SK-N-SH (cell line): ENCODE results near the gene USP12. TPM values are rescaled to one million over a fixed set of nuclear protein-coding genes. Genes with fewer than 3 reads are reported as not detected.

Experiments used
- CTCF ChIA-PET: fragments of 300-600, 350-600 bp; formaldehyde crosslinking; extraction: SDS; loops from one replicate; lab custom pipeline; 2021; lab: Yijun Ruan, JAX
- POLR2A ChIA-PET: fragments of 350-600 bp; sonication (Branson Sonifier 250); formaldehyde crosslinking; extraction: SDS; loops from one replicate; lab custom pipeline; 2020; ENCODE audit warnings: antibody characterized with exemption, inconsistent platforms; lab: Yijun Ruan, JAX
- DNase-seq: peaks from one replicate; pipeline ENCODE4 v3.0.0; 2012
- H2AFZ ChIP-seq: fragments of 200-600 bp; sonication (generic); 2 replicates; pipeline ENCODE4 v1.8.1; 2016; ENCODE audit warnings: antibody characterized with exemption, mild to moderate bottlenecking, low read depth
- H3F3A ChIP-seq: fragments of 200-600 bp; sonication (generic); replicated peaks from 2 replicates; pipeline ENCODE3; 2016; ENCODE audit warnings: antibody characterized with exemption, mild to moderate bottlenecking; ENCODE audit not compliant: insufficient read depth
- H3K27ac ChIP-seq, 2 experiments: fragments of 200-500 bp in 1 of 2; fragments of 200-600 bp in 1 of 2; sonication (Bioruptor generic) in 1 of 2; sonication (generic), shearing (Covaris generic) in 1 of 2; 2 replicates each; pipeline versions ENCODE4 v1.5.1 to v1.6.1; 2014 to 2016; ENCODE audit warnings: low read depth in 2 of 2, inconsistent platforms in 1 of 2, low read length in 1 of 2, mild to moderate bottlenecking in 1 of 2, mixed read lengths in 1 of 2
- H3K27me3 ChIP-seq: fragments of 200-600 bp; sonication (generic), shearing (Covaris generic); 2 replicates; pipeline ENCODE4 v1.6.1; 2016; ENCODE audit warnings: mixed run types; ENCODE audit not compliant: insufficient read depth
- H3K36me3 ChIP-seq, 2 experiments: fragments of 200-500 bp in 1 of 2; fragments of 200-600 bp in 1 of 2; sonication (Bioruptor generic) in 1 of 2; sonication (generic) in 1 of 2; replicated peaks in 1 of 2; 2 replicates each; pipeline versions ENCODE3 to v1.5.1; 2014 to 2016; ENCODE audit warnings: low read length in 1 of 2, mild to moderate bottlenecking in 1 of 2; ENCODE audit not compliant: insufficient read depth in 2 of 2, control insufficient read depth in 1 of 2
- H3K4me1 ChIP-seq, 2 experiments: fragments of 200-500 bp in 1 of 2; fragments of 200-600 bp in 1 of 2; sonication (Bioruptor generic) in 1 of 2; sonication (generic), shearing (Covaris generic) in 1 of 2; 2 replicates each; pipeline versions ENCODE4 v1.5.1 to v1.6.1; 2014 to 2016; ENCODE audit warnings: low read depth in 1 of 2, low read length in 1 of 2, mixed run types in 1 of 2; ENCODE audit not compliant: insufficient read depth in 2 of 2, control insufficient read depth in 1 of 2
- H3K4me2 ChIP-seq: fragments of 200-600 bp; sonication (generic), shearing (Covaris generic); 2 replicates; pipeline ENCODE4 v1.6.1; 2017; ENCODE audit warnings: mixed run types
- H3K4me3 ChIP-seq, 2 experiments: fragments of 200-500 bp in 1 of 2; fragments of 200-600 bp in 1 of 2; sonication (Bioruptor generic) in 1 of 2; sonication (generic), shearing (Covaris generic) in 1 of 2; 2 replicates each; pipeline versions ENCODE4 v1.5.1 to v1.8.1; 2014 to 2016; ENCODE audit warnings: low read depth in 2 of 2, inconsistent platforms in 1 of 2, low read length in 1 of 2, mild to moderate bottlenecking in 1 of 2, mixed read lengths in 1 of 2, moderate library complexity in 1 of 2
- H3K79me2 ChIP-seq: fragments of 200-600 bp; sonication (generic); 2 replicates; pipeline ENCODE4 v1.8.1; 2017; ENCODE audit warnings: mild to moderate bottlenecking; ENCODE audit not compliant: insufficient read depth
- H3K9ac ChIP-seq: fragments of 200-600 bp; sonication (generic); 2 replicates; pipeline ENCODE4 v1.6.1; 2017; ENCODE audit warnings: mixed run types
- H3K9me2 ChIP-seq: fragments of 200-600 bp; sonication (generic); 2 replicates; pipeline ENCODE4 v1.6.1; 2017; ENCODE audit warnings: mixed run types
- H3K9me3 ChIP-seq: fragments of 200-600 bp; sonication (generic); 2 replicates; pipeline ENCODE4 v1.6.1; 2017; ENCODE audit warnings: mixed run types, mild to moderate bottlenecking, moderate library complexity
- H4K20me1 ChIP-seq: fragments of 200-600 bp; sonication (generic); 2 replicates; pipeline ENCODE4 v1.6.1; 2017; ENCODE audit warnings: mild to moderate bottlenecking, mixed run types; ENCODE audit not compliant: insufficient read depth
- EP300 ChIP-seq, 2 experiments: IDR thresholded peaks; 2 replicates each; pipeline versions ENCODE4 v1.4.0 to v1.6.1; 2012; ENCODE audit warnings: borderline replicate concordance in 1 of 2, low read depth in 1 of 2, low read length in 1 of 2
- EZH2phosphoT487 ChIP-seq: fragments of 200-600 bp; sonication (generic); IDR thresholded peaks from 2 replicates; pipeline ENCODE4 v1.6.1; 2017; ENCODE audit warnings: low read depth, mixed run types, mild to moderate bottlenecking, antibody characterized with exemption, moderate library complexity, borderline replicate concordance
- FOXM1 ChIP-seq: IDR thresholded peaks from 2 replicates; pipeline ENCODE4 v1.4.0; 2012; ENCODE audit warnings: low read depth, mild to moderate bottlenecking
- NFIC ChIP-seq: IDR thresholded peaks from 2 replicates; pipeline ENCODE4 v1.4.0; 2012; ENCODE audit warnings: borderline replicate concordance
- RCOR1 ChIP-seq: fragments of 150-350 bp; IDR thresholded peaks from 2 replicates; pipeline ENCODE4 v1.6.1; 2017; ENCODE audit warnings: antibody characterized with exemption, low read length
- SMC3 ChIP-seq: IDR thresholded peaks from 2 replicates; pipeline ENCODE4 v1.6.1; 2012; ENCODE audit warnings: low read depth, low read length, improper control_type of control experiment
- YY1 ChIP-seq: IDR thresholded peaks from 2 replicates; pipeline ENCODE4 v1.4.0; 2012; ENCODE audit warnings: low read depth, mild to moderate bottlenecking
- WGBS: methylation state at CpG from one replicate; pipeline ENCODE4 v1.1.6; 2017; ENCODE audit warnings: low lambda C conversion rate; 5-methylcytosine and 5-hydroxymethylcytosine counted together
- polyA plus RNA-seq, 3 experiments: library from polyadenylated mRNA; depleted of rRNA; stranded (reverse); fragments of >200 nt; gene quantifications; 2 replicates each; pipeline ENCODE4 v1.2.3, GENCODE V29; 2012
- TF ChIP-seq, protein P1 (sequence below): IDR thresholded peaks from 2 replicates; pipeline ENCODE4 v1.4.0; 2012; ENCODE audit warnings: low read depth, borderline replicate concordance
- TF ChIP-seq, protein P2 (sequence below): IDR thresholded peaks from 2 replicates; pipeline ENCODE4; 2012
- TF ChIP-seq, protein P3 (sequence below): IDR thresholded peaks from 2 replicates; pipeline ENCODE4 v1.6.1; 2012; ENCODE audit warnings: mild to moderate bottlenecking, low read depth, low read length, moderate library complexity
- TF ChIP-seq, protein P4 (sequence below): fragments of 150-350 bp; IDR thresholded peaks from 2 replicates; pipeline ENCODE4 v1.6.1; 2016; ENCODE audit warnings: mild to moderate bottlenecking, low read depth, low read length
- TF ChIP-seq, protein P5 (sequence below): fragments of 200-600 bp; sonication (generic); IDR thresholded peaks from 2 replicates; pipeline ENCODE4 v1.6.1; 2017; ENCODE audit warnings: antibody characterized with exemption, mild to moderate bottlenecking, moderate library complexity

Gene USP12
- polyA plus RNA-seq, 1 of the 3 experiments (the other 2 are of a cell fraction): 5.0 TPM

DNA sequence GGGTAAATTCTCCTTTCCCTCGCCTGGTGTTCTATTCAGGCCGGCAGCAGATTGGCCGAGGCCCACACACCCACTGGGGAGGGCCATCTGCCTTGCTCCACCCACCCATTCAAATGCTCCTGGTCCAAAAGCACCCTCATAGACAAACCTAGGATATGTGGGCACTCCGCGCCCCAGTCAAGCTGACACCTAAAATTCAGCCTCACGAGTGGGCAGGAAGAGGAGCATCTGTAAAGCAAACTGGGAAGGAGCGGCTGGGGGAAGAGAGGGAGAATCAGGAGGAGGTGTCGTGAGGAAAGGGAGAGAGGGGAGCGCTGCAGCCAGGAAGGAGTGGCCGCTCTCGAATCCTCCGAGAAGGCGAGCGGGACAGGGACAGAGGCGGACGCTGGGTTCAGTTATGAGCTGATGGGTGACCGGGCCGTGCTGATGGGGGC is 136.9 kb downstream of the USP12 start:
- Histone ChIP-seq H3K9ac (no peak overlapping the region), H3K9me2 (no peaks in the 10 kb centered on the region), H3K9me3 (no peaks in the 10 kb centered on the region), H3K4me3 (no peak overlapping the region), H3K79me2 (no peaks in the 10 kb centered on the region), H3K4me1 (peaks cover 0 to 13% of the 10 kb centered on the region in 2 experiments; a peak in 2 of 4 replicates)
- TF ChIP-seq, protein P1, sequence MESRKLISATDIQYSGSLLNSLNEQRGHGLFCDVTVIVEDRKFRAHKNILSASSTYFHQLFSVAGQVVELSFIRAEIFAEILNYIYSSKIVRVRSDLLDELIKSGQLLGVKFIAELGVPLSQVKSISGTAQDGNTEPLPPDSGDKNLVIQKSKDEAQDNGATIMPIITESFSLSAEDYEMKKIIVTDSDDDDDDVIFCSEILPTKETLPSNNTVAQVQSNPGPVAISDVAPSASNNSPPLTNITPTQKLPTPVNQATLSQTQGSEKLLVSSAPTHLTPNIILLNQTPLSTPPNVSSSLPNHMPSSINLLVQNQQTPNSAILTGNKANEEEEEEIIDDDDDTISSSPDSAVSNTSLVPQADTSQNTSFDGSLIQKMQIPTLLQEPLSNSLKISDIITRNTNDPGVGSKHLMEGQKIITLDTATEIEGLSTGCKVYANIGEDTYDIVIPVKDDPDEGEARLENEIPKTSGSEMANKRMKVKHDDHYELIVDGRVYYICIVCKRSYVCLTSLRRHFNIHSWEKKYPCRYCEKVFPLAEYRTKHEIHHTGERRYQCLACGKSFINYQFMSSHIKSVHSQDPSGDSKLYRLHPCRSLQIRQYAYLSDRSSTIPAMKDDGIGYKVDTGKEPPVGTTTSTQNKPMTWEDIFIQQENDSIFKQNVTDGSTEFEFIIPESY: no peak
- TF ChIP-seq YY1 (no peak), FOXM1 (no peak), EP300 (IDR thresholded peaks at IDR 0.05; ENCODE audit: borderline replicate concordance in 1 of 2, low read depth in 1 of 2, low read length in 1 of 2) (no peak), EZH2phosphoT487 (no peak), SMC3 (no peak), RCOR1 (no peak), NFIC (no peak)
- TF ChIP-seq, protein P2, sequence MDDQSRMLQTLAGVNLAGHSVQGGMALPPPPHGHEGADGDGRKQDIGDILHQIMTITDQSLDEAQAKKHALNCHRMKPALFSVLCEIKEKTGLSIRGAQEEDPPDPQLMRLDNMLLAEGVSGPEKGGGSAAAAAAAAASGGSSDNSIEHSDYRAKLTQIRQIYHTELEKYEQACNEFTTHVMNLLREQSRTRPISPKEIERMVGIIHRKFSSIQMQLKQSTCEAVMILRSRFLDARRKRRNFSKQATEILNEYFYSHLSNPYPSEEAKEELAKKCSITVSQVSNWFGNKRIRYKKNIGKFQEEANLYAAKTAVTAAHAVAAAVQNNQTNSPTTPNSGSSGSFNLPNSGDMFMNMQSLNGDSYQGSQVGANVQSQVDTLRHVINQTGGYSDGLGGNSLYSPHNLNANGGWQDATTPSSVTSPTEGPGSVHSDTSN: no peak
- TF ChIP-seq, protein P3, sequence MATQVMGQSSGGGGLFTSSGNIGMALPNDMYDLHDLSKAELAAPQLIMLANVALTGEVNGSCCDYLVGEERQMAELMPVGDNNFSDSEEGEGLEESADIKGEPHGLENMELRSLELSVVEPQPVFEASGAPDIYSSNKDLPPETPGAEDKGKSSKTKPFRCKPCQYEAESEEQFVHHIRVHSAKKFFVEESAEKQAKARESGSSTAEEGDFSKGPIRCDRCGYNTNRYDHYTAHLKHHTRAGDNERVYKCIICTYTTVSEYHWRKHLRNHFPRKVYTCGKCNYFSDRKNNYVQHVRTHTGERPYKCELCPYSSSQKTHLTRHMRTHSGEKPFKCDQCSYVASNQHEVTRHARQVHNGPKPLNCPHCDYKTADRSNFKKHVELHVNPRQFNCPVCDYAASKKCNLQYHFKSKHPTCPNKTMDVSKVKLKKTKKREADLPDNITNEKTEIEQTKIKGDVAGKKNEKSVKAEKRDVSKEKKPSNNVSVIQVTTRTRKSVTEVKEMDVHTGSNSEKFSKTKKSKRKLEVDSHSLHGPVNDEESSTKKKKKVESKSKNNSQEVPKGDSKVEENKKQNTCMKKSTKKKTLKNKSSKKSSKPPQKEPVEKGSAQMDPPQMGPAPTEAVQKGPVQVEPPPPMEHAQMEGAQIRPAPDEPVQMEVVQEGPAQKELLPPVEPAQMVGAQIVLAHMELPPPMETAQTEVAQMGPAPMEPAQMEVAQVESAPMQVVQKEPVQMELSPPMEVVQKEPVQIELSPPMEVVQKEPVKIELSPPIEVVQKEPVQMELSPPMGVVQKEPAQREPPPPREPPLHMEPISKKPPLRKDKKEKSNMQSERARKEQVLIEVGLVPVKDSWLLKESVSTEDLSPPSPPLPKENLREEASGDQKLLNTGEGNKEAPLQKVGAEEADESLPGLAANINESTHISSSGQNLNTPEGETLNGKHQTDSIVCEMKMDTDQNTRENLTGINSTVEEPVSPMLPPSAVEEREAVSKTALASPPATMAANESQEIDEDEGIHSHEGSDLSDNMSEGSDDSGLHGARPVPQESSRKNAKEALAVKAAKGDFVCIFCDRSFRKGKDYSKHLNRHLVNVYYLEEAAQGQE: no peak
- TF ChIP-seq, protein P4, sequence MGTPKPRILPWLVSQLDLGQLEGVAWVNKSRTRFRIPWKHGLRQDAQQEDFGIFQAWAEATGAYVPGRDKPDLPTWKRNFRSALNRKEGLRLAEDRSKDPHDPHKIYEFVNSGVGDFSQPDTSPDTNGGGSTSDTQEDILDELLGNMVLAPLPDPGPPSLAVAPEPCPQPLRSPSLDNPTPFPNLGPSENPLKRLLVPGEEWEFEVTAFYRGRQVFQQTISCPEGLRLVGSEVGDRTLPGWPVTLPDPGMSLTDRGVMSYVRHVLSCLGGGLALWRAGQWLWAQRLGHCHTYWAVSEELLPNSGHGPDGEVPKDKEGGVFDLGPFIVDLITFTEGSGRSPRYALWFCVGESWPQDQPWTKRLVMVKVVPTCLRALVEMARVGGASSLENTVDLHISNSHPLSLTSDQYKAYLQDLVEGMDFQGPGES: no peak
- TF ChIP-seq, protein P5, sequence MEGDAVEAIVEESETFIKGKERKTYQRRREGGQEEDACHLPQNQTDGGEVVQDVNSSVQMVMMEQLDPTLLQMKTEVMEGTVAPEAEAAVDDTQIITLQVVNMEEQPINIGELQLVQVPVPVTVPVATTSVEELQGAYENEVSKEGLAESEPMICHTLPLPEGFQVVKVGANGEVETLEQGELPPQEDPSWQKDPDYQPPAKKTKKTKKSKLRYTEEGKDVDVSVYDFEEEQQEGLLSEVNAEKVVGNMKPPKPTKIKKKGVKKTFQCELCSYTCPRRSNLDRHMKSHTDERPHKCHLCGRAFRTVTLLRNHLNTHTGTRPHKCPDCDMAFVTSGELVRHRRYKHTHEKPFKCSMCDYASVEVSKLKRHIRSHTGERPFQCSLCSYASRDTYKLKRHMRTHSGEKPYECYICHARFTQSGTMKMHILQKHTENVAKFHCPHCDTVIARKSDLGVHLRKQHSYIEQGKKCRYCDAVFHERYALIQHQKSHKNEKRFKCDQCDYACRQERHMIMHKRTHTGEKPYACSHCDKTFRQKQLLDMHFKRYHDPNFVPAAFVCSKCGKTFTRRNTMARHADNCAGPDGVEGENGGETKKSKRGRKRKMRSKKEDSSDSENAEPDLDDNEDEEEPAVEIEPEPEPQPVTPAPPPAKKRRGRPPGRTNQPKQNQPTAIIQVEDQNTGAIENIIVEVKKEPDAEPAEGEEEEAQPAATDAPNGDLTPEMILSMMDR: no peak
- TF ChIP-seq, all 33 proteins: peak for 0
- Histone ChIP-seq H4K20me1 (no peaks in the 10 kb centered on the region), H3K4me2 (no peak overlapping the region), H2AFZ (no peak overlapping the region), H3K27me3 (no peaks in the 10 kb centered on the region), H3F3A (peaks cover 4% of the 10 kb centered on the region), H3K36me3 (no peaks in the 10 kb centered on the region), H3K27ac (no peak overlapping the region)
- 97% methylated on average over 16 of the region's 18 CpGs for WGBS
- ChIA-PET POLR2A (no interaction called here), CTCF (no interaction called here)
- no peak for DNase-seq
